Neuronal stem cell (in vitro differentiated cells): ENCODE data around the gene TRNAU1AP.

Experiments used
- DNase-seq: peaks from one replicate; pipeline ENCODE4 v3.0.0-alpha.2; 2013; ENCODE audit warnings: low spot score
- H2AFZ ChIP-seq: one replicate; pipeline ENCODE4 v1.6.1; 2013; ENCODE audit warnings: mild to moderate bottlenecking, low read length, inconsistent platforms
- H2AK5ac ChIP-seq: 2 replicates; pipeline ENCODE4 v1.6.1; 2013; ENCODE audit warnings: low read depth, mild to moderate bottlenecking, inconsistent platforms, low read length, moderate library complexity, mixed read lengths
- H2BK120ac ChIP-seq: 2 replicates; pipeline ENCODE4 v1.6.1; 2013; ENCODE audit warnings: low read depth, mild to moderate bottlenecking, inconsistent platforms, low read length, moderate library complexity, mixed read lengths
- H2BK12ac ChIP-seq: one replicate; pipeline ENCODE4 v1.6.1; 2013; ENCODE audit warnings: low read length, inconsistent platforms
- H2BK15ac ChIP-seq: 2 replicates; pipeline ENCODE4 v1.6.1; 2013; ENCODE audit warnings: mild to moderate bottlenecking, low read length, inconsistent platforms, mixed read lengths
- H2BK5ac ChIP-seq: one replicate; pipeline ENCODE4 v1.6.1; 2013; ENCODE audit warnings: inconsistent platforms, mild to moderate bottlenecking, low read length, moderate library complexity
- H3K14ac ChIP-seq: one replicate; pipeline ENCODE4 v1.6.1; 2013; ENCODE audit warnings: low read length, inconsistent platforms
- H3K18ac ChIP-seq: 2 replicates; pipeline ENCODE4 v1.6.1; 2013; ENCODE audit warnings: low read length, inconsistent platforms
- H3K23ac ChIP-seq: 2 replicates; pipeline ENCODE4 v1.6.1; 2013; ENCODE audit warnings: low read depth, mild to moderate bottlenecking, mixed read lengths, low read length, inconsistent platforms; ENCODE audit not compliant: poor library complexity
- H3K27ac ChIP-seq: replicated peaks from 3 replicates; pipeline ENCODE4 v1.5.1; 2013; ENCODE audit warnings: low read length, inconsistent platforms
- H3K27me3 ChIP-seq, 3 experiments: 2 replicates each; pipeline ENCODE4 v1.6.1; 2013; ENCODE audit warnings: low read length in 3 of 3, mild to moderate bottlenecking in 2 of 3, inconsistent platforms in 1 of 3, low read depth in 1 of 3, mixed read lengths in 1 of 3, moderate library complexity in 1 of 3; ENCODE audit not compliant: control insufficient read depth in 3 of 3, insufficient read depth in 3 of 3
- H3K36me3 ChIP-seq, 2 donors: replicated peaks in 1 of 2; 2 replicates each; pipeline ENCODE4 v1.6.1; 2013; ENCODE audit warnings: low read length in 2 of 2; ENCODE audit not compliant: control insufficient read depth in 2 of 2, insufficient read depth in 2 of 2
- H3K4ac ChIP-seq: 2 replicates; pipeline ENCODE4 v1.6.1; 2013; ENCODE audit warnings: inconsistent platforms, mild to moderate bottlenecking, low read length, moderate library complexity
- H3K4me1 ChIP-seq, 2 donors: 1 replicate in 1 of 2; 2 replicates in 1 of 2; pipeline ENCODE4 v1.6.1; 2013; ENCODE audit warnings: low read length in 2 of 2, low read depth in 1 of 2; ENCODE audit not compliant: control insufficient read depth in 2 of 2, insufficient read depth in 1 of 2
- H3K4me2 ChIP-seq: one replicate; pipeline ENCODE4 v1.6.1; 2013; ENCODE audit warnings: mild to moderate bottlenecking, low read length, inconsistent platforms; ENCODE audit not compliant: insufficient read depth, poor library complexity, severe bottlenecking
- H3K4me3 ChIP-seq, 2 donors: 2 replicates each; pipeline ENCODE4 v1.5.1; 2013; ENCODE audit warnings: low read length in 2 of 2, mild to moderate bottlenecking in 2 of 2, inconsistent platforms in 1 of 2, moderate library complexity in 1 of 2
- H3K79me1 ChIP-seq: one replicate; pipeline ENCODE4 v1.6.1; 2013; ENCODE audit warnings: low read depth, mild to moderate bottlenecking, inconsistent platforms, low read length, moderate library complexity
- H3K9ac ChIP-seq: one replicate; pipeline ENCODE4 v1.6.1; 2013; ENCODE audit warnings: mild to moderate bottlenecking, low read depth, low read length, inconsistent platforms; ENCODE audit not compliant: poor library complexity
- H3K9me3 ChIP-seq, 2 donors: replicated peaks in 1 of 2; 2 replicates each; pipeline versions ENCODE3 to v1.6.1; 2013; ENCODE audit warnings: low read length in 2 of 2, mild to moderate bottlenecking in 2 of 2, inconsistent platforms in 1 of 2, low read depth in 1 of 2, mixed read lengths in 1 of 2, moderate library complexity in 1 of 2; ENCODE audit not compliant: control insufficient read depth in 2 of 2, insufficient read depth in 1 of 2
- H4K8ac ChIP-seq: one replicate; pipeline ENCODE4 v1.6.1; 2013; ENCODE audit warnings: low read depth, mild to moderate bottlenecking, inconsistent platforms, low read length, moderate library complexity
- H4K91ac ChIP-seq: one replicate; pipeline ENCODE4 v1.6.1; 2013; ENCODE audit warnings: low read length, low read depth, mild to moderate bottlenecking, inconsistent platforms; ENCODE audit not compliant: poor library complexity
- WGBS, 2 donors: extraction: QIAGEN DNeasy Blood & Tissue Kit; methylation state at CpG; one replicate each; pipeline ENCODE4 v1.1.7; 2013; ENCODE audit warnings: missing lambda C conversion rate in 2 of 2, mixed read lengths in 1 of 2; ENCODE audit not compliant: insufficient read length in 2 of 2, insufficient replicate concordance in 1 of 2; ENCODE audit errors: extremely low coverage in 2 of 2; 5-methylcytosine and 5-hydroxymethylcytosine counted together

The TRNAU1AP gene

DNA sequence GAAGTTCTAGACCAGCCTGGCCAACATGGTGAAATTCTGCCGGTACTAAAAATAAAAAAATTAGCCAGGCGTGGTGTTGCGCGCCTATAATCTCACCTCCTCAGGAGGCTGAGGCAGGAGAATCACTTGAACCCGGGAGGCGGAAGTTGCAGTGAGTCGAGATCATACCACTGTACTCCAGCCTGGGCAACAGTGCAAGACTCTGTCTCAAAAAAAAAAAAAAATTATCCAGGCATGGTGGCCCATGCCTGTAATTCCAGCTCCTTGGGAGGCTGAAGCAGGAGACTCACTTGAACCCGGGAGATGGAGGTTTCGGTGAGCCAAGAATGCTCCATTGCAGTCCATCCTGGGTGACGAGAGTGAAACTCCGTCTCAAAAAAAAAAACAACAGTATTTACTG is 20.7 kb downstream of the TRNAU1AP start:
- WGBS, 2 donors: no CpG with 5 or more reads among the region's 11 CpGs
- Histone ChIP-seq H3K4me3 (no peak overlapping the region), H3K4ac (no peak overlapping the region), H3K27me3 (no peaks in the 10 kb centered on the region), H3K79me1 (no peaks in the 10 kb centered on the region), H3K18ac (no peak overlapping the region), H3K9me3 (no peaks in the 10 kb centered on the region), H3K27ac (no peak overlapping the region), H3K4me2 (no peak overlapping the region), H3K14ac (no peak overlapping the region), H3K36me3 (peaks cover 26 to 76% of the 10 kb centered on the region in 2 donors), H2BK120ac (no peak overlapping the region), H2BK15ac (no peak overlapping the region), H4K91ac (no peak overlapping the region), H2AK5ac (no peak overlapping the region), H2BK12ac (no peak overlapping the region), H3K4me1 (no peaks in the 10 kb centered on the region), H3K9ac (no peak overlapping the region), H2AFZ (no peak overlapping the region), H3K23ac (no peak overlapping the region), H2BK5ac (no peak overlapping the region), H4K8ac (no peak overlapping the region)
- no peak for DNase-seq

DNA sequence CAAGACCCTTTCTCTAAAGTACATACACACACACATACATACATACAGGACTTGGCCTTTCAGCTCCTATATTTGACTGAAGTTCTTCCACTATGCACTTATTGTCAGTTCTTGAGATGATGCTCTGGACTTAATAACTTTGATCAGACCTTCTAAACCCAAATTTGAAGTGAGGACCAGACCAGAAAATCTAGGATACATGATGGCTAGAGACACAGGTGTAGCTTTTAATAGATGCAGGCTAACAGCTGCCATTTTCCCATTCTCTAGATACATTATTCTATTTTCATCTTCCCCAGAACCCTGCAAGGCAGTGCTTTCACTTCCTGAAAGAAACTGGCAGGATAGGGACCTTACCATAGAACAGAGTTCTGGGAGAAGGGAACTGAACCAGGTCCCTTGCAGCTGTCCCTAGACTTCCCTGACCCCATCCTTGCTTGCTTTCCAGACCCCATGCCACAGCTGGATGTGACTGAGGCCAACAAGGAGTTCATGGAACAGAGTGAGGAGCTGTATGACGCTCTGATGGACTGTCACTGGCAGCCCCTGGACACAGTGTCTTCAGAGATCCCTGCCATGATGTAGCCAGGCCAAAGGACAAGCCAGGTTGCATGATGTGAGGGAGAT is 24.3 kb downstream of the TRNAU1AP start:
- peaks cover 37 to 74% of the 10 kb centered on the region in 2 donors for H3K36me3 ChIP-seq
- no peak overlapping the region for H4K8ac ChIP-seq
- H2BK120ac ChIP-seq: no peak overlapping the region
- no peak overlapping the region for H2AFZ ChIP-seq
- H3K4me2 ChIP-seq: no peak overlapping the region
- no peak overlapping the region for H3K23ac ChIP-seq
- no peak overlapping the region for H4K91ac ChIP-seq
- H2BK15ac ChIP-seq: no peak overlapping the region
- no peak for DNase-seq
- H3K9me3 ChIP-seq: no peaks in the 10 kb centered on the region
- no CpG with 5 or more reads among the region's 1 CpG for WGBS, 2 donors
- H3K9ac ChIP-seq: no peak overlapping the region
- H2AK5ac ChIP-seq: no peak overlapping the region
- peaks cover 0 to 1% (median 0%) of the 10 kb centered on the region in 3 experiments for H3K27me3 ChIP-seq
- no peak overlapping the region for H3K4ac ChIP-seq
- H3K4me3 ChIP-seq: no peak overlapping the region
- peaks cover 6 to 9% of the 10 kb centered on the region in 2 donors for H3K4me1 ChIP-seq
- H2BK12ac ChIP-seq: no peak overlapping the region
- H3K18ac ChIP-seq: no peak overlapping the region
- H3K14ac ChIP-seq: no peak overlapping the region
- peaks cover 5% of the 10 kb centered on the region for H3K79me1 ChIP-seq
- no peak overlapping the region for H2BK5ac ChIP-seq
- H3K27ac ChIP-seq: no peak overlapping the region

DNA sequence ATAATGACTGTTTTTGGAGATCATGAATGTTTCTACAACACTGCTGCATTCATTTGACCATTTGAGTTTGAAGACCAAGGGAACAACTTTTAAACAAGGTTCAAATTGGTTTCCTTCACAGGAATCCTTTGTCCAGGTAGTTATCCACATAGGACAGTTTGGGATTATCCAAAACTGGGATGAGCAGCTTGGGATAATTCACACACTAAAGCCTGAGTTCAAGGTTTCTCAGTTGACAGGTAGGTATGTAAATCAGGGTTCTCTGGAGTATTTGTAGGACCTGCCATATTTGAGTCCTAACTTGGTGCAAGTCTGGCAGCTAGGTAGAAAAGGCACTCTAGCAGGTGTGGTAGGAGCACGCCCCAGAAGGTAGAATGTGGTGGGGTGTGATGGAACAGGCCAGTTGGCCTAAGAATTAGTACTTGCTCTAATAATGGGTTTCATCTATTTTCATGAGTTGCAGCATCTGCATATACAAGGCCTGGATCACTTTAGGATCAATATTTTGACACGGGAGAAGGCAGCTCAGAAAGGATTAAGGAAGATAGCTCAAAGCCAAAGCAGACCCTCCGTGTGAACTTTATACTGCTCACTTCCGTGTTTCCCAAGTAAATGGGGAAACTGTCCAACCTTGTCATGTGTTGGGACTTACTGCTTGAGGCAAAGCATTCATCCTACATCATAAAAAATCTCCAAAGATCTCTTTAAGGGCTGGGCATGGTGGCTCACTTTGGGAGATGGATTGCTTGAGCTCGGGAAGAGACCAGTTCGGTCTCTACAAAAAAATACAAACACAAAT is 25.1 kb downstream of the TRNAU1AP start:
- Histone ChIP-seq H2AK5ac (no peak overlapping the region), H3K79me1 (peaks cover 5% of the 10 kb centered on the region), H2BK120ac (no peak overlapping the region), H2AFZ (no peak overlapping the region), H4K8ac (no peak overlapping the region), H3K4me1 (peaks cover 6 to 9% of the 10 kb centered on the region in 2 donors), H3K27ac (no peak overlapping the region), H3K27me3 (peaks cover 0 to 6% (median 0%) of the 10 kb centered on the region in 3 experiments), H3K9ac (no peak overlapping the region), H3K9me3 (no peaks in the 10 kb centered on the region), H3K4me2 (no peak overlapping the region), H2BK15ac (no peak overlapping the region), H4K91ac (no peak overlapping the region), H2BK5ac (no peak overlapping the region), H3K4ac (no peak overlapping the region), H3K18ac (no peak overlapping the region), H3K36me3 (peaks cover 37 to 66% of the 10 kb centered on the region in 2 donors), H3K23ac (no peak overlapping the region), H2BK12ac (no peak overlapping the region), H3K14ac (no peak overlapping the region), H3K4me3 (no peak overlapping the region)
- DNase-seq: no peak
- no CpG with 5 or more reads among the region's 6 CpGs for WGBS, 2 donors

DNA sequence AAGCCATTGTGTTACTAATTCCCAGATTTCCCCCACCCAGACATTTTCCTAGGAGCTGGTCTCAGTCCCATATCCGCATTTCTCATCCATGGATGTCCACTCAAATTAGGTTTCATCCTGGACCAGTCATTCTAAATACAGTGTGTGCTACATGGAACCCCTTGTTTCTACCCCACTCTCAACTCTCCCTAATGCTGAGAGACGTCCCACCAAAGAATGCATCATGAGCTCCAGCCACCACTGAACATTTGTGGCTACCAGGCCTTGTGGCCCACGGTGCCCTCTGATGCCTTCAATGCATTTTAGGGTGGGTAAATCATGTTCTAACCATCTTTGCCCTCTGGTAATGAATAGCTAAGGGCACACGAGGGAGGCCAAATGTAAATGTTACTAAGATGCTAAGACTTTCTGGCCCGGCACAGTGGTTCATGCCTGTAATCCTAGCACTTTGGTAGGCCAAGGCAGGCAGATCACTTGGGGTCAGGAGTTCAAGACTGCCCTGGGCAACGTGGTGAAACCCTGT is 25.9 kb downstream of the TRNAU1AP start:
- H3K14ac ChIP-seq: no peak overlapping the region
- H4K8ac ChIP-seq: no peak overlapping the region
- peaks cover 5% of the 10 kb centered on the region for H3K79me1 ChIP-seq
- no CpG with 5 or more reads among the region's 6 CpGs for WGBS, 2 donors
- H3K4ac ChIP-seq: no peak overlapping the region
- H3K4me1 ChIP-seq: peaks cover 6 to 9% of the 10 kb centered on the region in 2 donors
- no peaks in the 10 kb centered on the region for H3K9me3 ChIP-seq
- no peak overlapping the region for H3K4me2 ChIP-seq
- no peak overlapping the region for H3K4me3 ChIP-seq
- DNase-seq: no peak
- H2AFZ ChIP-seq: no peak overlapping the region
- H3K9ac ChIP-seq: no peak overlapping the region
- no peak overlapping the region for H2BK120ac ChIP-seq
- H2BK12ac ChIP-seq: no peak overlapping the region
- no peak overlapping the region for H2AK5ac ChIP-seq
- no peak overlapping the region for H3K27ac ChIP-seq
- no peak overlapping the region for H2BK15ac ChIP-seq
- peaks cover 34 to 59% of the 10 kb centered on the region in 2 donors for H3K36me3 ChIP-seq
- H3K27me3 ChIP-seq: peaks cover 0 to 9% (median 0%) of the 10 kb centered on the region in 3 experiments
- H4K91ac ChIP-seq: no peak overlapping the region
- H3K23ac ChIP-seq: no peak overlapping the region
- H3K18ac ChIP-seq: no peak overlapping the region
- H2BK5ac ChIP-seq: no peak overlapping the region
